Left kidney (tissue), 2 donors: ENCODE measurements around the gene CROCC. TPM values are rescaled to one million over a fixed set of nuclear protein-coding genes. Genes with fewer than 3 reads are reported as not detected.

ENCODE experiments used
- DNase-seq: peaks from one replicate; pipeline ENCODE4 v3.0.0-alpha.2; 2013
- polyA plus RNA-seq: library from polyadenylated mRNA; unstranded; fragments of 120-200 nt; gene quantifications from one replicate; pipeline ENCODE4 v1.2.1, GENCODE V29; 2013; ENCODE audit not compliant: insufficient read length

The CROCC gene
- polyA plus RNA-seq, 1 donor = 46.7 TPM

DNA sequence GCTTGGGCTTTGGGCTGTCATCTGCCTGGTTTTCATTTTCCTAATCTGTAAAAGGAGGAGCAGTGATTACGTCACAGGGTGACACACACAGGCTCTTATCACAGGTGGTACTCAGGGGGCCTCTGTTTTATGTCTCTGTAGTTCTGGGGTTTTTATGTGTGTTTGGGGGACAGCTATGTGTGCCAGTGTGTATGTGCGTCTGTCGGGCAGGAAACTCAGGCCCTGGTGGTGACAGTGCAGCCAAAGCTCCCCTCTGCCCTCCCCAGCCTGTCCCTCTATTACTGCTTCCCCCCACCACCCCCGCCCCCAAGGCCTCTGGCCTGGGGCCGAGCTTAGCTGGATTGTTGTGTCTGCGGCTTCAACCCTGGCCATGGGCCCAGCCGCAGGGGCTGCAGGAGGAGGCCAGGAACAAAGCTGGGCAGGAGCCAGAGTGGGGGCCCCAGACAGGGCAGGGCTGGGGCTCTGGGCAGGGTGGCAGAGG, 45.4 kb downstream of the CROCC start:
- DNase-seq = no peak

DNA sequence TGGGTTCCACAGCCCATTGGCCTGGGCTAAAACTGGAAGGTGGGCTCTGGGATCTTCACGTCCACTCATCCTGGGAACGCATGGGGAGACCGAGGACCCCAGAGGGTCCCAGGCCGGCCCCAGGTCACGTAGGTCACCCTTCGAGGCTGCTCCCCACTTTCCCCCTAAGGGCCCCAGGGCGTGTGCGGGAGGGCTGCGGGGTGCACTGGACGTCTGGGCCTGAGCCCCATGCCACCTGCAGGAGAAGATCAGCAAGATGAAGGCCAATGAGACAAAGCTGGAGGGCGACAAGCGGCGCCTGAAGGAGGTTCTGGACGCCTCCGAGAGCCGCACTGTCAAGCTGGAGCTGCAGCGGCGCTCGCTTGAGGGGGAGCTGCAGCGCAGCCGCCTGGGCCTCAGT, 46.2 kb downstream of the CROCC start:
- DNase-seq = no peak

DNA sequence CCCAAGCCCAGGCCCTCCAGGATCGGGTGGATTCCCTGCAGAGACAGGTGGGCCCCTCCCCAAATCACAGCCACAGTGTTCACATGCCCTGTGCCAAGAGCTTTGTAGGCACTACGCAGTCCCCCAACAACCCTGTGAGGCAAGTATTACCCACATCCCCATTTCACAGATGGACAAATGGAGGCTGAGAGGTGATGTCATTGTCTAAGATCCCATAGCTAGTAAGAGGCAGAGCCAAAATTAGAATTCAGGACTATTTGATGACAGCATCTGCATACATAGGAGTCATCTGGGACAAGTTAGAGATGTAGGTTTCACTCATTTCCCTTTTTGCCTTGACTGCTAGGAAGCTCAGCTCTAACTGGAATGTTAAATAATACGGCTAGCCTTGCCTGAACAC, 46.6 kb downstream of the CROCC start:
- DNase-seq = no peak

DNA sequence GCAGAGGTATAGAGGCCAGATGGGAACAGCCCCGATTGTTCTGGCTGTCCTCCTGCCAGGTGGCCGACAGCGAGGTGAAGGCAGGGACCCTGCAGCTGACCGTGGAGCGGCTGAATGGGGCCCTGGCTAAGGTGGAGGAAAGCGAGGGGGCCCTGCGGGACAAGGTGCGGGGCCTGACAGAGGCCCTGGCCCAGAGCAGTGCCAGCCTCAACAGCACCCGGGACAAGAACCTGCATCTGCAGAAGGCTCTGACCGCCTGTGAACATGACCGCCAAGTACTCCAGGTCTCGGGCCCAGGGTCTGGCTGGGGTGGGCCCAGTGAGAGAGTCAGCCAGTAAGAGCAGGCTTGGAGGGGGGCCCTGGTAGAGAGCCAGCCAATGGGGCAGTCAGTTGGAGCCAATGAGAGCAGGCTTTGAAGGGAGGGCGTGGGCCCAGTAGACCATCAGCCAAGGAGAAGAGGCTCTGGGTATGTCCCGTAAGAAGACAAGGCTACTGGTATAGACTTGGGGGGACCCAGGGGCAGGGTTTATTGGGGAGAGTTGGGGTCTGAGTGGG, 47.4 kb downstream of the CROCC start:
- DNase-seq = no peak

DNA sequence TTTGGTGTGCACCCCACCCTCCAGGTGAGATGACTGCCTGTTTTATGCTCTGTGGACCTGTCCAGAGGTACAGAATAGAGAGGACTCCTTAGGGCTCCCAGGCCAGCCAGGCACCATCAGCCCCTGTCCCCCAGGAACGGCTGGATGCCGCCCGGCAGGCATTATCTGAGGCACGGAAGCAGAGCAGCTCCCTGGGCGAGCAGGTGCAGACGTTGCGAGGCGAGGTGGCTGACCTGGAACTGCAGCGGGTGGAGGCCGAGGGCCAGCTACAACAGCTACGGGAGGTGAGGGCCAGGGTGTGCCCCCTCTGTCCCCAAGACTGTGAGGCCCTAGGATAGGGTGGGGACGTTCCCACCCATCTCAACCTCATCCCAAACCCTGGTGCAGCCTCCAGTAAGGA, 47.9 kb downstream of the CROCC start:
- DNase-seq = no peak

DNA sequence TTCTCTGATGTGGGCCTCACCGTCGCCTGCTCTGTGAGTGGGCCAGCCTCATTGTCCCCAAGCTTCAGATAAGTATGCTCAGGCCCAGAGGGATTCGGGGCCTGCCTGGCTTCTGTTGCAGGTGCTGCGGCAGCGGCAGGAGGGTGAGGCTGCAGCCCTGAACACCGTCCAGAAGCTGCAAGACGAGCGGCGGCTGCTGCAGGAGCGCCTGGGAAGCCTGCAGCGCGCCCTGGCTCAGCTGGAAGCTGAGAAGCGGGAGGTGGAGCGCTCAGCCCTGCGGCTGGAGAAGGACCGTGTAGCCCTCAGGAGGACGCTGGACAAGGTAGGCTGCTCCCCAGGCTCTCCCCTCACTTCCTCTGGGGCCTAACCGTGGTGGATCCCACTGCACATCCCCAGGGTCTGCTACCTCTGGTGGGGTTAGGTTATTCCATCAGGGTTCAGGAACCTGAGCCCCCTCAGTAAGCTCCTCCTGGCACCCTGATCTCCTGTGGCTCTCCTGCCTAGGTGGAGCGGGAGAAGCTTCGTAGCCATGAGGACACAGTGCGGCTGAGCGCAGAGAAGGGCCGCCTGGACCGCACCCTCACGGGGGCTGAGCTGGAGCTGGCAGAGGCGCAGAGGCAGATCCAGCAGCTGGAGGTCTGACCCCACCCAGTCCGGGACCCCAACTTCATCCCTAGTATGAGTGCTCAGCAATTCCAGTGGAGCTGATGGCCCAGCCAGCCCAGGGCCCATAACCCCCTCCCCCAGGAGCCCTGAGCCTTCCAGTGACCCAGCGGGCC, 48.6 kb downstream of the CROCC start:
- no peak for DNase-seq

DNA sequence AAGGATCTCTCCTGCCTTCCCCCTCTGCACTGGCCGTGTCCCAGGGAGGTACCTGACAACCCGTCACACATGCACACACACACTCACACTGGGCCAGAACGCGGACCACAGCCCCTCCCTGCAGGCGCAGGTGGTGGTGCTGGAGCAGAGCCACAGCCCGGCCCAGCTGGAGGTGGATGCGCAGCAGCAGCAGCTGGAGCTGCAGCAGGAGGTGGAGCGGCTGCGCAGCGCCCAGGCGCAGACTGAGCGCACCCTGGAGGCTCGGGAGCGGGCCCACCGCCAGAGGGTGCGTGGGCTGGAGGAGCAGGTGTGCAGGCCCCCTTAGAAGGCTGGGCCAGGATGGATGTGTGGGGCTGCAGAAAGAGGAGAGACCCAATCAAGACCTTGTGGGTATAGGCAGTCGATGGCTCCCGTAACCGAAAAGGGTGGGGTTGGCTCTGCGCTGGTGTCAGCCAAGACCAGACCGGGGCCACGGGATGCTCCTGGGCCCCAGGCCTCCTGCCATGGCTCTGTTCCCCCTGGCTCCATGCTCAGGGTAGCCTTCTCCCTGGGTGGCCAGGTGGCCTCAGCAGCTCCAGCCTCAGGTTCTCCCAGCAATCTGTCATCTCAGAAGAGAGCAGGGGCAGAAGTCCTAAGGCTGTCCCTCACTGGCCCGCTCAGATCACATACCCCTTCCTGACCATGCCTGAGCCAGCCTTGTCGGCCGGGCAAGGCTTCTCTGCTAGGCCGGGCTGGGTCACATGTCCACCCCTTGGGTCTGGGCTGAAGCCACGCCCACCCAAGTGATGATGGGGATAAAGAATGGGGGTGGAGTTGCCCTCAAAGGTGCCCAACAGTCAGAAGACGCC, 49.8 kb downstream of the CROCC start:
- DNase-seq = no peak

DNA sequence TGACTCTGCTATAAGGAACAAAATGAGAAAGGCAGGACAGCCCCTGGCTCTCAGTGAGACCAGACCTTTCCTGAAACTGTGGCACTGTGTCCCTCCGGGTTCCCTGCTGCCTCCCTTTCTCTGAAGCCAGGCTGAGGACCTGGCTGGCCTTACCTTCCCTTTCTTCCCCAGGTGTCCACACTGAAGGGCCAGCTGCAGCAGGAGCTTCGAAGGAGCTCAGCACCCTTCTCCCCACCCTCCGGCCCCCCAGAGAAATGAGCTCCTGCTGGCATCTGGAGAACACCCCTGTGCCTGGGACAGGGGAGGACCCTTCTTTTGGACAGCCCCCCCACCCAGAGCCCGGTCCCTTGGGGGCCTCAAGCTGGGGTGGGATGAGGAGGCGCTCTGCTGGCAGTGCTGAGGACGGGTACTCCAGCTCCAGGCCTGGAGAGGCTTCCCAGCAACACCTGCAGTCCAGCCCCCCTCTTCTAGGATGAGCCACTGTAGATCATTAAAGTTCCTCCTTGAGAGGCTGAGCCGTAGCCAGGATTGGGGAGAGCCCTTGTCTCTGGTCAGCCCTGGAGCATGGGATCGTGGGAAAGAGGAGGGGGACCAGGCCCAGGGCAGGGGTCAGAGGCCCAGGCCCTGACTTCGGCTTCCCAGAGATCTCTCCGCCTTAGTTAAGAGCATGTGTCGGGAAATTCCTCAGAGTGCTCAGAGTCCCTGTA, 50.6 kb downstream of the CROCC start:
- DNase-seq = no peak

DNA sequence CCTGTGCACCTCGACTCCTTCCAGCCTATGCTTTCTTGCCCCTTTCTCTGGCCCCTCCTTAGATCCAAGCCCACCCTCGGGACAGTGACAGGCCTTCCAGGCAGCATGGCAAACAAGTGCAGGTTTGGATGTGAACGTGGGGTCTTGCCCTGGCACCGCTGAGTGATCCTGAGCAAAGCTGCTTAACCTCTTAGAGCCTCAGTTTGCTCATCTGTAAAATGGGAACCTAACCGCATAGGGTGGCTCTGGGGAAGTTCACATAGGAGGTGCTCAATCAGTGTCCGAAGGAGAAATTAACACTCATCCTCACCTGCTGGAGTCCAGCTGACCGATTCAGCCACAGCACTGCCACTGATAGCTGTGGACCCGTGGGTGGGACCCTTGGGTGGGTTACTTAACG, 51.5 kb downstream of the CROCC start:
- DNase-seq = no peak

DNA sequence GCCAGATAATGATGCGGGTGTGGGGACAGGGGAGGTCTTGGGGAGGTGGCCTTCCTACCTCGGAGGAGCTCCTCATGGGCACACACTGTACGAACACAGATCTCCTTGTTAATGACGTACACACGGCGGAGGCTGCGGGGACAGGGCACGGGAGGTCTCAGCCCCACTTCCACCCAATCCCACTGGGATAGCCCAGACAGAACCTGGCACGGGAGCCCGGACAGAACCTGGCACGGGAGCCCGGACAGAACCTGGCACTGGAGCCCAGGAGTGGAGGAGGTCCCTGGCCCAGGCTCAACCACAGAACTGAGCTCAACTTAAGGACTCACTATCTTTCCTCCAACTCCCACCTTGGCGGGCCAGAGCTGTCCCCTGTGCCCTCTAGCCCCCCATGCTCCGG, 53.5 kb downstream of the CROCC start:
- no peak for DNase-seq

DNA sequence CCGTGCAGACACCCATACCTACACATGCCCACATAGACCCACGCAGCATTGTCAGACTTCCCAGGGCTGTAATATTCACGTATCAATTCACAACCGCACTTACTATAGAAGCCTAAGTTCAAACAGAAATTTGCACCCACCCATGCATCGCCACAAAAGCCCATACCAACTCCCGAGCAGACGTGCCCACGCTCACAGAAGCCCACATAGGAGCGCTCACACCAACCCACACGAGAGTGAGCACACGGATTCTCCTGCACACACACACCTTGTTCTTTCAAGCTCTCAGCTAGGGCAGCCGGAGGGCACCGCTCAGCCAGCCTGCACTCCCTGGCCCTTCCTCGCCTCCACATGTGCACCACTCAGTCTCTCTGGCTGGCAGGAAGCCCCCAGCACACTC, 54.1 kb downstream of the CROCC start:
- no peak for DNase-seq

DNA sequence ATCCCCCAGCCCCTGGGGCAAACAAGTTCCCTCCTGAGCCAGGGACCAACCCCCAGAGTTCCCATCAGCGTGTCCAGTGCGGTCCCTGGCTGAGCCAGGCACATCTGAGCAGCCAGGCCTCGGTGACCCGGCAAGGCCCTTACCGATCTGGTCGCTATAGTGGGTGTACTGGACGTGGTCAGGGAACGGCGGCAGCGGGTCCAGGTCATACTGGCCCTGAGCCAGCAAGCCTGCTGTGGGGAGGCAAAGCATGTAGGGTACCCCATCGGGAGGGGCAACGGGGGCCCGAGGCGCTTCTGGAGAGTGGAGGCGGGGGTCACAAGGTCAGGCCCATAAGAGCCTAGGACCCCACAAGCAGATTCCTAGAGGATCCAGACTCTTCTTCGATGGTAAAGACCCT, 55.2 kb downstream of the CROCC start:
- DNase-seq = no peak

DNA sequence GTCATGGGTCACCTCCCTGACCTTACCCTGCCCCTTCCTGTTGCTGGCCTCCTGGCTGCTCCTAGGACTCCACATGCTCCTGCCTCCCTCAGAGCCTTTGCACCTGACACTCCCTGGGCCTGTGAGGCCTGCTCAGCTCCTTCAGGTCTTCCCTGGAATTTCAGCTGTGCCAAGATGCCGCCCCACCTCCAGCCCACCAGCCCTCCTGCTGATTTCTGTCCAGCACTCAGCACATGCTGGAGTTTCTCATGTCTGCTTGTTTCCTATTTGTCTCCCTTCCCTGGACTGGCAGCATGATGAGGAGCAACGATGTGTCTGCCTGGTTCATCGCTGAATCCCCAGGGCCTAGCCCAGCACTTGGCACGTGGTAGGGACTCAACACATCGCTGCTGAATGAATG, 55.6 kb downstream of the CROCC start:
- DNase-seq = no peak

DNA sequence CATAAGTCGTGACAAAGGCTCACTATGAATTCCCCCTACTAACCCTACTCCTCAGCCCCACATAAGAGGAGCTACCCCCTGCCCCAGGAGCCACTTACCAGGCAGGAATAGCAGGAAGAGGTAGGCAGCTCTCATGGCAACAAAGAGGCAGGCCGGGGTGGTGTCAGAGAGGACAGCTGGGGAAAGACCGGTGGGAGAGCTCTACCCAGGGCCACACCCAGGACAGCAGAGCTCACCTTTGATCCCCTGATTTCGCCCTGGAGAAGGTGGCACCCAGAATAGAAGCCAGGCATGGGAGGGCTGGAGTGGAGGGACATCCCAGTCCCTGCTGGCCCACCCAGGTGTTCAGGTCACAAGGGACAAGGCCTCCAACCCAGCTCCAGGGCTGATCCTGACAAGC, 56.4 kb downstream of the CROCC start:
- DNase-seq = no peak

DNA sequence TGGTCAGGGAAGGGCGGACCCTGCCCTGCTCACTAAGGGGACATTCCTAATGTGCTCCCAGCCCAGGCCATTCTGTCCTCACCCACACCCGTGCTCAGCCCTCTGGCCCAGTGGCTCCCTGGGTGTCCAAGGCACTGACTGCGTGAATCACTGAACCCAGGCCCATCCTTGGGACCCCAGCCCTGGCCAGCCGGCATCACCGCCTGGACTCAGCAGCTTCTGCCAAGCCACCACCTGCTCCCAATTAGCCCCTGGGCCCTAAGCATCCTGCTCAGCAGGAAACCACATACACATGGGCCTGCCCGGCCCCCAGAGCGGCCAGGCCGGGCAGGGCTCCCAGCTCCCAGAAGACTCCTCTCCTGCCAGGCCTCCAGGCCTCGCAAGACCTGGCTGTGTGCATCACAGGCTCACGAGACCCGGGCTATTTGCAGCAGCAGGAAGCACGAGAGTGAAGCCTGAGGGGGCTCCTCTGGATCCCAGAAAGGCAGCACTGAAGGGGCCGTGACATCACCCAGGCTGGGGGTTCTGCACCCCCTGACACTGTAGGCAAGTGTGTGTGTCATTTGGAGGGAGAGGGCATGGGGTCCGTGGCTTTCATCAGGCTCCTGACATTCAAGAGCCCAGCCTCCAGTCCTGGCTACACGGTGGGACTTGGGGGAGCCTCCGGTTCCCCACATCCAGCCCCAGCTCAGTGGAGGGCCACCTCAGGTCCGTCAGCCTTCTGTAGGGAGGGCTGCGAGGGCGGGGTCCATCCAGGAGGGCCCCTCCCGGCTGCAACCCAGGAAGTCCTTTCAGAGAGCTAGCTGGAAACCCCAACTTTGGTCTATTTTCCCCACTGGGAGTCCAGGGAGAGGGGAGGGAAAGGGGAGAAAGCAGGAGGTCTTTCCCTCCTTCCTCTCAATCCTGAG, 57.1 kb downstream of the CROCC start:
- no peak for DNase-seq

DNA sequence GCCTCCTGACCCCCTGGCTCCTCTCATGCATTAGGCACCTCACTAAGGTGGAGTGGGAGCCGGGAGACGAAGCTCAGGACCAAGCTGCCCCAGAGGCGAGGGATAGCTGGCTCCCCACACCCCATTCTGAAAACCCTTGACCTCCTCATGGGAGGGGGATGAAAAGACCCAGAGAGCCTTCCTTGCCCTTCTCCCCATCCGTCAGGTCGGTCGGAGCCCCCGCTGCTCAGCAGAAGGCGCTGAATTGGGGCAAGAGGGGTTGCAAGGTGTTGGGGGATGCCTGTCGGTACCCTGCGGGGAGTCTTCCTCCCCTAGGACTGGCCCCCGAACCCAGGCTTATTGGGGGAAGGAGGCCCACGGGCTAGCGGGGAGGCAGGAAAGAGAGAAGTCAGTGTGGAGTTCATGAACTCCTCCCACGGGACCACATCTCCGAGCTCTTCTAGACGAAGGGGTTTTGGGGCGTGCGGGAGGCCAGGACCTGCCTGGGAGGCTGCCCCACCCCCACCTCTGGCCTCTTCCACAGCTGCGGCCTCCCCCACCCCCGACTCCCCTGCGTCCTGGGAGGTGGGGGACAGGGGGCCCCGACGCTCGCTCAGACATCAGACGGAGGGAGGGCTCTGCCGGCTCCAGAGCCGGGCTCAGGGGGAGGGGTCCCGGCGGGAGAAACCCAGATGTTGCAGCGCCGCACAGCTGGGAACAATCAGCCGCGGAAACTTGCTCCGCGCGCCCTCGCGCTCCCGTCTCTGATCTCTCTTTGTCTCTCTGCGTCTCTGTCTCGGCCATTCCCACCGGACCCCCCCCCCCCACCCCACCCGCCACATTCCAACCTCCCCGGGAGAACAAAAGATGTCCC, 58.0 kb downstream of the CROCC start:
- DNase-seq = no peak

DNA sequence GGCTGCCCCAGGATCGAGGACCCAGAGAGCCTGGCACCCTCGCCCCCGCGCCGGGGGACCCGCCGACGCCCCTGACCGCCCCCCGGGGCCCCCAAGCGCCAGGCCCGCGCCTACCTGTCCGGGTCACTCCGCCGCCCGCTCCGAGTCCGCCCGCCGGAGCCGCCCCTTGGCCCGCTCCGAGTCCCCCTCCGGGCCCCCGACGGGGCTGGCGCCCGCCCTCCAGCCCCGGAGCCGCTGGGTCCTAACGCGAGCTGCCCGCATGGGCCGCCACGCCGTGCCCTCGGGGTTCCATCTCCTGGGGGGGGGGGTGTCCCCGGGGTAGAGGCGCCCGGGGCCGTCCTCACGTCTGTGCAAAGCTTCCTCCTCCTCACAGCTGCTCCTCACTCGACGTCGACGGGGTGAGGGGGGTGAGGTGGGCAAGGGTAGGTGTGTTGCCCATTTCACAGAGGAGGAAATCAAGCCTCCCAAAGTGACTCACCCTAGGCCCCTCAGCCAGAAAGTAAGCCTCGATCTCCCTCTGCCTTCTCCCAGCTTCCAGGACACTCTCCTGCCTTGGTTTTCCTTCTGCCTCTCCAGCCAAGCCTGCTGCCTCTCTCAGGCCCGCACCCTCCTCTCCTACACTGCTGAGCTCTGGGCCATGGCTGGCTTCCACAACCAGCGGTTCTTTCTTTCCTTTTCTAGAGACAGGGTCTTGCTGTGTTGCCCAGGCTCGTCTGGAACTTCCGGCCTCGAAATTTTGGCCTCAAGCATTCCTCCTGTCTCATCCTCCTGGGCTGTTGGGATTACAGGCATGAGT, 58.9 kb downstream of the CROCC start, which contains the start of gene MFAP2:
TSS of gene MFAP2 (minus strand) at position 148 of the 796 bp plus-strand sequence. CDS start 2,347 bp downstream, outside the sequence.
- DNase-seq = no peak

DNA sequence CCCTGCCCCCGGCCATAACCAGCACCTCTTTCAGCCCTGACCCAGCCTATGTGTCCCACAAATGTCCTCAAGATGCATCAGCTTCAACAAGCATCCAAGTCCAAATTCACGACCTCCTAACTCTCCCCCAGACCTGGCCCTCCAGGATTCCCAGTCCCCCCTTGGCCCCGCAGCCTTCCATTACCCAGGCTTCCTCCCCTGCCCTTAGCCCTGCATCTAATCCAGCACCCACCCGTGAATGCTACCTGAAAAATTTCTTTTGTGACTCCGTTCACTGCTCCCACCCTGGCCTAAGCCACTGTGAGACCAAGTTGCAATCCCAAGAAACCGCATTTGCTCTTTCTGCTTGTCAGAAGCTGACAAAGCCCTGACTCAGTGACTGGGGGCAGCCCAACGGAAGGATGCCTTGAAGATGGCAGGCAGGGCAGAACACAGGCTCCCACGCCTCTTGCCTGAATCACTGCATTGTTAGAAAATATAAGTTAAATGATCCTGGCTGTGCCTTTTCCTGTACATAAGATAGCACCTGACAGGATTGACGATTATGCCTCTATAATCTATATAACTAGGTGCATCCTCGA, 59.6 kb downstream of the CROCC start:
- DNase-seq = no peak

DNA sequence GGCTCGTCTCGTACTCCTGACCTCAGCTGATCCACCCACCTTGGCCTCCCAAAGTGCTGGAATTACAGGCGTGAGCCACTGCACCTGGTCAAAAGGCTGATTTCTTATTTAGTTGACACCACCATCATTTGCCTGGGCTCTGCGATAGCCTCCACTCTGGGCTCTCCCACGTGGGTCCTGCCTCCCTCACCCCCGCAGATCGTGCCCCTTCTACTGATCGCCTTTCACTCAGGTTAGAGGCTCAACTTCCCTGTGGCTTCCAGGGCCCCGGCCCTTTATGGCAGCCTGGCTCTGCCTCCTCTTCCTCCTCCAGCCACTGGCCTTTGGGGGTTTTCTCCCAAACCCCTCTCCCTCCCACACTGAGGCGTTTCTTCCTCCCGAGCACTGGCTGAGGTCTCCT, 61.2 kb downstream of the CROCC start:
- no peak for DNase-seq
